A673 (cell line): ENCODE results near the gene PTPN23.

Experiments
- EZH2 ChIP-seq: fragments of 200-600 bp; sonication (generic); IDR thresholded peaks from 2 replicates; pipeline ENCODE4 v1.6.1; 2017; ENCODE audit warnings: borderline replicate concordance, low read depth, mild to moderate bottlenecking, mixed read lengths, antibody characterized with exemption, low read length; ENCODE audit not compliant: poor library complexity, severe bottlenecking
- TF ChIP-seq, protein P1 (sequence below): fragments of 300-800, 200-600 bp; sonication (generic); conservative IDR thresholded peaks from 2 replicates; pipeline ENCODE4 v1.5.1; 2017; ENCODE audit warnings: low read depth, mild to moderate bottlenecking, antibody characterized with exemption, low read length, moderate library complexity, mixed read lengths

DNA sequence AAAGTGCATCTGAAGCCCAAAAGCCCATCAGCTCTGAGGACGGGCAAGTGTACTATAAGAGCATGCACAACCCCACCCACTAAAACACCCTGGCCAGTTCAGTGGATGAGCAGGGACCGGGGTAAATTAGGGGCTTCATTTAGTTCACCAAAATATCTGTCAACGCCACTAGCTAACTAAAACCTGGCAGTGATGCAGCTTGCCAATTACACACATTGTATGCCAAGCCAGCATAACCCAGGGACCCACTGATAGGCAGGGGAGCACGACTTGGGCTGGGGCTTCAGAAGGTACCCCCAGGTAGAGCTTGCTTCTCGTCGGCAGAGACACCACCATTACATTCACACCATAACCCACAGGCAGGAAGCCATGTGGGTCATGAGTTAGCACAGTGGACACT lies 47.0 kb downstream of the PTPN23 start:
- TF ChIP-seq, protein P1, sequence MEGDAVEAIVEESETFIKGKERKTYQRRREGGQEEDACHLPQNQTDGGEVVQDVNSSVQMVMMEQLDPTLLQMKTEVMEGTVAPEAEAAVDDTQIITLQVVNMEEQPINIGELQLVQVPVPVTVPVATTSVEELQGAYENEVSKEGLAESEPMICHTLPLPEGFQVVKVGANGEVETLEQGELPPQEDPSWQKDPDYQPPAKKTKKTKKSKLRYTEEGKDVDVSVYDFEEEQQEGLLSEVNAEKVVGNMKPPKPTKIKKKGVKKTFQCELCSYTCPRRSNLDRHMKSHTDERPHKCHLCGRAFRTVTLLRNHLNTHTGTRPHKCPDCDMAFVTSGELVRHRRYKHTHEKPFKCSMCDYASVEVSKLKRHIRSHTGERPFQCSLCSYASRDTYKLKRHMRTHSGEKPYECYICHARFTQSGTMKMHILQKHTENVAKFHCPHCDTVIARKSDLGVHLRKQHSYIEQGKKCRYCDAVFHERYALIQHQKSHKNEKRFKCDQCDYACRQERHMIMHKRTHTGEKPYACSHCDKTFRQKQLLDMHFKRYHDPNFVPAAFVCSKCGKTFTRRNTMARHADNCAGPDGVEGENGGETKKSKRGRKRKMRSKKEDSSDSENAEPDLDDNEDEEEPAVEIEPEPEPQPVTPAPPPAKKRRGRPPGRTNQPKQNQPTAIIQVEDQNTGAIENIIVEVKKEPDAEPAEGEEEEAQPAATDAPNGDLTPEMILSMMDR = no peak
- TF ChIP-seq EZH2 = no peak
